MM.1S (cell line): Measurements from ENCODE around the gene RFFL.
"Not testable (repeated sequence)": the region's sequence is repeated elsewhere in the genome, so short reads cannot be mapped to it uniquely, and the experiment has no call there.

ENCODE experiments used
- DNase-seq: peaks from one replicate; pipeline ENCODE4 v3.0.0-alpha.2; 2015
- H2AFZ ChIP-seq: fragments of 300-600 bp; sonication (generic); 2 replicates; pipeline ENCODE4 v1.6.0; 2016; ENCODE audit warnings: antibody characterized with exemption, low read length
- H3F3A ChIP-seq: fragments of 300-600 bp; sonication (generic); 2 replicates; pipeline ENCODE4 v1.6.1; 2016; ENCODE audit warnings: mild to moderate bottlenecking, antibody characterized with exemption, low read length, moderate library complexity, mixed read lengths; ENCODE audit not compliant: insufficient read depth
- H3K27ac ChIP-seq: fragments of 300-600 bp; sonication (generic); 2 replicates; pipeline ENCODE4 v1.5.1; 2016; ENCODE audit warnings: mild to moderate bottlenecking, low read length
- H3K27me3 ChIP-seq: fragments of 300-600 bp; sonication (generic); replicated peaks from 2 replicates; pipeline ENCODE4 v1.6.0; 2016; ENCODE audit warnings: low read length; ENCODE audit not compliant: insufficient read depth
- H3K36me3 ChIP-seq: fragments of 300-600 bp; sonication (generic); replicated peaks from 2 replicates; pipeline ENCODE4 v1.6.1; 2016; ENCODE audit warnings: mild to moderate bottlenecking, low read length, mixed read lengths; ENCODE audit not compliant: insufficient read depth
- H3K4me1 ChIP-seq: fragments of 300-600 bp; sonication (generic); 2 replicates; pipeline ENCODE4 v1.6.1; 2016; ENCODE audit warnings: low read length, mixed read lengths
- H3K4me2 ChIP-seq: fragments of 300-600 bp; sonication (generic); 2 replicates; pipeline ENCODE4 v1.6.0; 2016; ENCODE audit warnings: low read depth, low read length
- H3K4me3 ChIP-seq: fragments of 300-600 bp; sonication (generic); 2 replicates; pipeline ENCODE4 v1.5.1; 2016; ENCODE audit warnings: low read length, mixed read lengths
- H3K79me2 ChIP-seq: fragments of 300-600 bp; sonication (generic); 2 replicates; pipeline ENCODE4 v1.6.1; 2016; ENCODE audit warnings: mixed run types, low read length, mixed read lengths
- H3K9ac ChIP-seq: fragments of 300-600 bp; sonication (generic); 2 replicates; pipeline ENCODE4 v1.6.1; 2016; ENCODE audit warnings: low read length, mixed read lengths
- H3K9me2 ChIP-seq: fragments of 300-600 bp; sonication (generic); replicated peaks from 2 replicates; pipeline ENCODE4 v1.6.1; 2016; ENCODE audit warnings: mild to moderate bottlenecking, low read length, mixed read lengths; ENCODE audit not compliant: insufficient read depth
- H3K9me3 ChIP-seq: fragments of 300-600 bp; sonication (generic); replicated peaks from 2 replicates; pipeline ENCODE4 v1.6.1; 2016; ENCODE audit warnings: mild to moderate bottlenecking, low read length, mixed read lengths; ENCODE audit not compliant: insufficient read depth
- H4K20me1 ChIP-seq: fragments of 300-600 bp; sonication (generic); 2 replicates; pipeline ENCODE4 v1.6.1; 2016; ENCODE audit warnings: mild to moderate bottlenecking, low read length, moderate library complexity, mixed read lengths; ENCODE audit not compliant: insufficient read depth
- EZH2 ChIP-seq: fragments of 300-600 bp; sonication (generic); optimal IDR thresholded peaks from 2 replicates; pipeline ENCODE3; 2017; ENCODE audit warnings: low read depth, mild to moderate bottlenecking, antibody characterized with exemption, low read length, mixed read lengths
- EZH2phosphoT487 ChIP-seq: fragments of 300-600 bp; sonication (generic); IDR thresholded peaks from 2 replicates; pipeline ENCODE4 v1.6.1; 2018; ENCODE audit warnings: antibody characterized with exemption, low read length
- TF ChIP-seq, protein P1 (sequence below): fragments of 300-600 bp; sonication (generic); IDR thresholded peaks from 2 replicates; pipeline ENCODE4 v1.5.1; 2016; ENCODE audit warnings: antibody characterized with exemption, low read length, mixed read lengths

The RFFL gene

GRCh38 chr17:35001549-35001948 is 62.0 kb downstream of the RFFL start:
- Histone ChIP-seq H3K9ac (no peak overlapping the region), H3K79me2 (no peaks in the 10 kb centered on the region), H3K27me3 (no peaks in the 10 kb centered on the region), H2AFZ (no peak overlapping the region), H3K27ac (no peak overlapping the region), H3F3A (no peaks in the 10 kb centered on the region), H4K20me1 (no peaks in the 10 kb centered on the region), H3K9me3 (no peaks in the 10 kb centered on the region), H3K4me2 (no peak overlapping the region), H3K4me1 (peaks cover 5% of the 10 kb centered on the region; the same call in 1 of the 2 replicates), H3K36me3 (no peaks in the 10 kb centered on the region; the same call in 1 of the 2 replicates), H3K9me2 (no peaks in the 10 kb centered on the region), H3K4me3 (no peak overlapping the region)
- TF ChIP-seq EZH2phosphoT487 (no peak), EZH2 (no peak)
- TF ChIP-seq, protein P1, sequence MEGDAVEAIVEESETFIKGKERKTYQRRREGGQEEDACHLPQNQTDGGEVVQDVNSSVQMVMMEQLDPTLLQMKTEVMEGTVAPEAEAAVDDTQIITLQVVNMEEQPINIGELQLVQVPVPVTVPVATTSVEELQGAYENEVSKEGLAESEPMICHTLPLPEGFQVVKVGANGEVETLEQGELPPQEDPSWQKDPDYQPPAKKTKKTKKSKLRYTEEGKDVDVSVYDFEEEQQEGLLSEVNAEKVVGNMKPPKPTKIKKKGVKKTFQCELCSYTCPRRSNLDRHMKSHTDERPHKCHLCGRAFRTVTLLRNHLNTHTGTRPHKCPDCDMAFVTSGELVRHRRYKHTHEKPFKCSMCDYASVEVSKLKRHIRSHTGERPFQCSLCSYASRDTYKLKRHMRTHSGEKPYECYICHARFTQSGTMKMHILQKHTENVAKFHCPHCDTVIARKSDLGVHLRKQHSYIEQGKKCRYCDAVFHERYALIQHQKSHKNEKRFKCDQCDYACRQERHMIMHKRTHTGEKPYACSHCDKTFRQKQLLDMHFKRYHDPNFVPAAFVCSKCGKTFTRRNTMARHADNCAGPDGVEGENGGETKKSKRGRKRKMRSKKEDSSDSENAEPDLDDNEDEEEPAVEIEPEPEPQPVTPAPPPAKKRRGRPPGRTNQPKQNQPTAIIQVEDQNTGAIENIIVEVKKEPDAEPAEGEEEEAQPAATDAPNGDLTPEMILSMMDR, result no peak
- no peak for DNase-seq

DNA sequence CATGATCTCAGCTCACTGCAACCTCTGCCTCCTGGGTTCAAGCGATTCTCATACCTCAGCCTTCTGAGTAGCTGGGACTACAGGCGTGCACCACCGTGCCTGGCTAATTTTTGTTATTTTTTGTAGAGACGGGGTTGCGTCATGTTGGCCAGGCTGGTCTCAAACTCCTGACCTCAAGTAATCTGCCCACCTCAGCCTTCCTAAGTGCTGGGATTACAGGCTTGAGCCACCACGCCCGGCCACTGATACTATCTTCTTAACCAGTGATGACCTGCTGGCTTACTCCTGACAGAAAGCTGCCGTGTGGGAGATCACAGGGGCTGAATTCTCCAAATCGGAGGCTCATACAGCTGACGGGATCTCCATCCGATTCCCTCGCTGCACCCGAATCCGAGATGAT is 62.5 kb downstream of the RFFL start:
- H4K20me1 ChIP-seq, H3K4me1 ChIP-seq, H2AFZ ChIP-seq, H3K36me3 ChIP-seq, H3K9me3 ChIP-seq, H3K4me2 ChIP-seq, H3K9me2 ChIP-seq, H3F3A ChIP-seq, H3K79me2 ChIP-seq, H3K9ac ChIP-seq, DNase-seq, H3K27ac ChIP-seq, H3K4me3 ChIP-seq, H3K27me3 ChIP-seq: not testable (repeated sequence)

DNA sequence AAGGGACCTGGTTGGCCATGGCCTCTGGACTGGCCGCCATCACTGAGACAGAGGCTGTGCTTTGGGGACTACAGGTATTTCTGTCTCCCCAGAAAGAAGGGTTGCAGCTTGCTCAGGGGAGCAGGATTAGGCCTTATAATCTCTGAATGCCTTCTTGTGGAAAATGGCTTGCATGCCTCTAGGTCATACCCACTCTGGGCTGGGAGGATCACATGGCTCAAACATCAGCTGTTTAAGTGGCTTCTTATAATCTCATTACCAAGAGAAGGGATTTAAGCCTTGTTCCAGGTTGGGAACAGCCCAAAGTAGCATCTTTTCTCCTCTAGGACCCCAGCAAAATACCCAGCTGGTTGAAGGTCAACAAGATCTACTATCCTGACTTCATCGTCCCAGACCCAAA is 64.1 kb downstream of the RFFL start:
- TF ChIP-seq, protein P1, result no peak
- no peak for TF ChIP-seq EZH2
- no peak overlapping the region for H3K27ac ChIP-seq
- DNase-seq, result no peak
- H3F3A ChIP-seq, result no peaks in the 10 kb centered on the region
- no peaks in the 10 kb centered on the region for H3K9me2 ChIP-seq
- H3K36me3 ChIP-seq, result peaks cover 3% of the 10 kb centered on the region; the same call in 1 of the 2 replicates
- no peak overlapping the region for H3K9ac ChIP-seq
- H3K4me3 ChIP-seq, result no peak overlapping the region
- H3K4me2 ChIP-seq, result no peak overlapping the region
- H4K20me1 ChIP-seq, result no peaks in the 10 kb centered on the region
- H3K9me3 ChIP-seq, result no peaks in the 10 kb centered on the region
- H2AFZ ChIP-seq, result no peak overlapping the region
- H3K79me2 ChIP-seq, result no peaks in the 10 kb centered on the region
- peaks cover 5% of the 10 kb centered on the region; the same call in 1 of the 2 replicates for H3K4me1 ChIP-seq
- H3K27me3 ChIP-seq, result no peaks in the 10 kb centered on the region

- H3K9me3 ChIP-seq, result no peaks in the 10 kb centered on the region
- peak; percentile 56 for DNase-seq
- H3K9me2 ChIP-seq, result no peaks in the 10 kb centered on the region
- no peaks in the 10 kb centered on the region for H3F3A ChIP-seq
- H3K4me1 ChIP-seq, result peaks cover 6% of the 10 kb centered on the region; the same call in 1 of the 2 replicates
- no peak overlapping the region for H3K27ac ChIP-seq
- H4K20me1 ChIP-seq, result no peaks in the 10 kb centered on the region
- no peak overlapping the region for H3K9ac ChIP-seq
- H3K27me3 ChIP-seq, result no peaks in the 10 kb centered on the region
- peaks cover 3% of the 10 kb centered on the region; the same call in 1 of the 2 replicates for H3K36me3 ChIP-seq
- H3K4me2 ChIP-seq, result no peak overlapping the region
- TF ChIP-seq EZH2, result no peak
- TF ChIP-seq, protein P1, result peak; percentile 89
- H3K4me3 ChIP-seq, result no peak overlapping the region
- 0 out of 2 replicates have a peak, but pooled peaks cover 3% of the 10 kb centered on the region for H3K79me2 ChIP-seq
- H2AFZ ChIP-seq, result no peak overlapping the region
Observed at GRCh38 chr17:34998205-34998604, 65.3 kb downstream of the RFFL start.
